SK-N-SH treated with all-trans-retinoic acid at 6 μM for 48 hours (cell line): Measurements from ENCODE around the gene DCUN1D2.

ENCODE experiments used
- ARNTL ChIP-seq: fragments of 450-650 bp; formaldehyde crosslinking; IDR thresholded peaks from 2 replicates; pipeline ENCODE4 v1.5.0; 2020; ENCODE audit warnings: low read depth, mild to moderate bottlenecking, moderate library complexity, borderline replicate concordance
- CSDC2 ChIP-seq: fragments of 250-450 bp; sonication (Bioruptor Pico); IDR thresholded peaks from 2 replicates; pipeline ENCODE4 v1.5.0; 2020; ENCODE audit warnings: mild to moderate bottlenecking, moderate library complexity
- PATZ1 ChIP-seq: fragments of 250-450 bp; sonication (Bioruptor Pico); IDR thresholded peaks from 2 replicates; pipeline ENCODE4 v1.8.0; 2020; ENCODE audit warnings: mild to moderate bottlenecking, moderate library complexity, borderline replicate concordance
- SNAI2 ChIP-seq: fragments of 250-450 bp; sonication (Bioruptor Pico); IDR thresholded peaks from 2 replicates; pipeline ENCODE4 v1.5.0; 2020; ENCODE audit warnings: mild to moderate bottlenecking, moderate library complexity
- TOX ChIP-seq: fragments of 250-450 bp; sonication (Bioruptor Pico); IDR thresholded peaks from 2 replicates; pipeline ENCODE4 v1.8.0; 2021; ENCODE audit warnings: mild to moderate bottlenecking, moderate library complexity, borderline replicate concordance
- ZFP30 ChIP-seq: fragments of 450-650 bp; formaldehyde crosslinking; IDR thresholded peaks from 2 replicates; pipeline ENCODE4 v1.5.0; 2022; ENCODE audit warnings: mild to moderate bottlenecking, moderate library complexity
- TF ChIP-seq, protein P1 (sequence below): fragments of 250-450 bp; sonication (Bioruptor Pico); IDR thresholded peaks from 2 replicates; pipeline ENCODE4 v1.5.1; 2020; ENCODE audit warnings: low read depth, mild to moderate bottlenecking, moderate library complexity

DNA sequence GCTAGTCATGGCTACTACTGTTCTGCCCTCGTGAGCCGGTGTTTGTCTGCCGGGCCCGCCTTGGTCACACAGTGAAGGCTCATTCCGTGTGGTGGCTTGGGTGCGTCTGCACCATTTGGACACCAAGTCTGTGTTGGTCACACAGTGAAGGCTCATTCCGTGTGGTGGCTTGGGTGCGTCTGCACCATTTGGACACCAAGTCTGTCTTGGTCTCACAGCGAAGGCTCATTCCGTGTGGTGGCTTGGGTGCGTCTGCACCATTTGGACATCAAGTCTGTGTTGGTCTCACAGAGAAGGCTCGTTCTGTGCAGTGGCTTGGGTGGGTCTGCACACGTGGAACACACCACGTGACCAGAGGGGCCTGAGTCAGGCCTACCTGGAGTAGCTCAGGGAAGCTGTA, 29.0 kb upstream of the DCUN1D2 start:
- TF ChIP-seq PATZ1 (CRISPR knock-in tag) (no peak), CSDC2 (CRISPR knock-in tag) (no peak), SNAI2 (CRISPR knock-in tag) (no peak), TOX (CRISPR knock-in tag) (no peak), ARNTL (no peak), ZFP30 (no peak)
- TF ChIP-seq, protein P1, sequence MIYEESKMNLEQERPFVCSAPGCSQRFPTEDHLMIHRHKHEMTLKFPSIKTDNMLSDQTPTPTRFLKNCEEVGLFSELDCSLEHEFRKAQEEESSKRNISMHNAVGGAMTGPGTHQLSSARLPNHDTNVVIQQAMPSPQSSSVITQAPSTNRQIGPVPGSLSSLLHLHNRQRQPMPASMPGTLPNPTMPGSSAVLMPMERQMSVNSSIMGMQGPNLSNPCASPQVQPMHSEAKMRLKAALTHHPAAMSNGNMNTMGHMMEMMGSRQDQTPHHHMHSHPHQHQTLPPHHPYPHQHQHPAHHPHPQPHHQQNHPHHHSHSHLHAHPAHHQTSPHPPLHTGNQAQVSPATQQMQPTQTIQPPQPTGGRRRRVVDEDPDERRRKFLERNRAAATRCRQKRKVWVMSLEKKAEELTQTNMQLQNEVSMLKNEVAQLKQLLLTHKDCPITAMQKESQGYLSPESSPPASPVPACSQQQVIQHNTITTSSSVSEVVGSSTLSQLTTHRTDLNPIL (CRISPR knock-in tag): no peak
